Activated CD4-positive, alpha-beta memory T cell treated with anti-CD3 and anti-CD28 coated beads for 36 hours (primary cell): ENCODE results near the gene UBASH3A. TPM values are rescaled to one million over a fixed set of nuclear protein-coding genes. Genes with fewer than 3 reads are reported as not detected.

Source experiments
- CTCF ChIA-PET: fragments of 350-600 bp; sonication (Branson Sonifier 250); formaldehyde crosslinking; loops from one replicate; lab custom pipeline; 2021; ENCODE audit warnings: antibody characterized with exemption, inconsistent platforms; lab: Charles Lee
- POLR2A ChIA-PET: fragments of 350-600 bp; sonication (Branson Sonifier 250); formaldehyde crosslinking; loops from one replicate; lab custom pipeline; 2021; ENCODE audit warnings: antibody characterized with exemption; lab: Charles Lee
- DNase-seq: peaks from one replicate; pipeline ENCODE4 v3.0.0-alpha.2; 2020
- H3K27ac Mint-ChIP-seq: one replicate; pipeline ENCODE4 v1.8.0; 2021; ENCODE audit warnings: mixed read lengths
- H3K27me3 Mint-ChIP-seq: one replicate; pipeline ENCODE4 v1.8.0; 2021; ENCODE audit warnings: mixed read lengths
- H3K36me3 Mint-ChIP-seq: one replicate; pipeline ENCODE4 v1.8.0; 2021; ENCODE audit warnings: mixed read lengths
- H3K4me1 Mint-ChIP-seq: one replicate; pipeline ENCODE4 v1.8.0; 2021; ENCODE audit warnings: low read depth, mixed read lengths
- H3K4me3 Mint-ChIP-seq: one replicate; pipeline ENCODE4 v1.8.0; 2021; ENCODE audit warnings: mild to moderate bottlenecking, mixed read lengths
- H3K9me3 Mint-ChIP-seq: one replicate; pipeline ENCODE4 v1.8.0; 2021; ENCODE audit warnings: mixed read lengths
- intact Hi-C: fragments of 100-400 bp; cut with micrococcal nuclease; formaldehyde crosslinking; loops from one replicate; pipeline ENCODE4 v1.15.1; 2023
- total RNA-seq, 2 experiments: library from RNA; stranded (reverse); gene quantifications; one replicate each; pipeline ENCODE4 v1.2.3, GENCODE V29; 2021

Gene UBASH3A
- total RNA-seq, 2 experiments from 2014 or later = 27.2 to 29.4 TPM

DNA sequence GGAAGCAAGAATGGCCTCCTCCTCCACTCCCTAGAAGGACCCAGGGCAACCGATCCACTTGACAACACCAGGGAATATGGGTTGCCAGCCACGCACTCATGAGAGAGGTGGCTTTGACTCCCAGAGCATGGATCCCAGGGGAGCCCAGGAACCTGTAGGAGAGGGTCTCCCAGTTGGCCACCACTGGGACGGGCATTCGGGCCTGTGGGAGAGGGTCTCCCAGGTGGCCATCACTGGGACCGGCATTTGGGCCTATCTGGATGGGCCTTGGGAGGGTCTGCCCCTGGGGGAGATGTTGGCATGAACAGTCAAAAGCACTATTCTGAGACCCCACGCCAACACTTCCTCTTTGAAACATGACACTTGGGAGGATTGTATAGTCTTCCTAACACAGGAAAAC, 37.9 kb upstream of the UBASH3A start:
- no peak for DNase-seq
- peaks cover 6% of the 10 kb centered on the region for H3K27me3 Mint-ChIP-seq
- H3K27ac Mint-ChIP-seq = no peak overlapping the region
- intact Hi-C loops = no loop called here
- H3K9me3 Mint-ChIP-seq = no peaks in the 10 kb centered on the region
- ChIA-PET CTCF (no interaction called here), POLR2A (no interaction called here)
- no peak overlapping the region for H3K4me3 Mint-ChIP-seq
- no peaks in the 10 kb centered on the region for H3K36me3 Mint-ChIP-seq
- H3K4me1 Mint-ChIP-seq = peaks cover 7% of the 10 kb centered on the region

DNA sequence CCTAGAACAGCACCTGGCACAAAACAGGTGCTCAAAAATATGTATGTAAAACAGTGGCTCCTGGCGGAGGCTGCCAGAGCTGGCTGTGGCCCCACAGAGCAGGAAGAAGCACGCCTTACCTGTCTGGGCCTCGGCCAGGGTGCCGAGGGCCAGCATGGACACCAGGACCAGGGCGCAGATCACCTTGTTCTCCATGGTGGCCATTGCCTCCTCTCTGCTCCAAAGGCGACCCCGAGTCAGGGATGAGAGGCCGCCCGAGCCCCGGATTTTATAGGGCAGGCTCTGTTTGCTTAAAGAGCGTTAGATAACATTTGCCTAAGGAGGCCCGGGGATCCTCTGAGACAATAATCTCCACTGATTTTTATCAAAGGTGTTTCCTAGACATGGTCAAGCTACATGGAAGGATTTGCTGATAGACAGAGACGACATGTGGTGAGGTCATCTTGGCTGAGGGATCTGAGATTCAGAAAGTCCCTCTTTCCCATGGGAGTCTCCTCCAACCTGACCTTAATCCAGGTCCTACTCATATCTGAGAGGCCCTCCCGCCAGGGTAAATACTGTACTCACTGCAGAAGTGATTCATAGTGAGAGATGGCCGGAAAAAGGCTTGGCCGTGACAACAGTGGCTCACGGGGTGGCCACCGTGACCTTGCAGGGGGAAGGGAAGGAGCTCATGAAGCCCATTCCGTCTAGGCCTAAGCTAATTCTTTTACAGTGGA, 37.3 kb upstream of the UBASH3A start, which contains the start of gene TFF1:
TFF1 (minus strand) TSS at position 244 of the 719 bp plus-strand sequence; CDS start at position 204, 40 bp downstream.
- ChIA-PET CTCF (interaction anchor here (1.3 to 1.6 kb wide), 2 partner anchors 57 to 84 kb away, joined by 4 to 6 read pairs; no protein-coding TSS in a partner anchor), POLR2A (no interaction called here)
- Mint-ChIP-seq H3K27ac (no peak within 1 kb of the TSS), H3K36me3 (no peaks in the 10 kb centered on the region), H3K4me3 (no peak within 1 kb of the TSS), H3K27me3 (peaks cover 6% of the 10 kb centered on the region), H3K9me3 (no peaks in the 10 kb centered on the region), H3K4me1 (peaks cover 8% of the 10 kb centered on the region)
- intact Hi-C loops = no loop called here
- DNase-seq = no peak

DNA sequence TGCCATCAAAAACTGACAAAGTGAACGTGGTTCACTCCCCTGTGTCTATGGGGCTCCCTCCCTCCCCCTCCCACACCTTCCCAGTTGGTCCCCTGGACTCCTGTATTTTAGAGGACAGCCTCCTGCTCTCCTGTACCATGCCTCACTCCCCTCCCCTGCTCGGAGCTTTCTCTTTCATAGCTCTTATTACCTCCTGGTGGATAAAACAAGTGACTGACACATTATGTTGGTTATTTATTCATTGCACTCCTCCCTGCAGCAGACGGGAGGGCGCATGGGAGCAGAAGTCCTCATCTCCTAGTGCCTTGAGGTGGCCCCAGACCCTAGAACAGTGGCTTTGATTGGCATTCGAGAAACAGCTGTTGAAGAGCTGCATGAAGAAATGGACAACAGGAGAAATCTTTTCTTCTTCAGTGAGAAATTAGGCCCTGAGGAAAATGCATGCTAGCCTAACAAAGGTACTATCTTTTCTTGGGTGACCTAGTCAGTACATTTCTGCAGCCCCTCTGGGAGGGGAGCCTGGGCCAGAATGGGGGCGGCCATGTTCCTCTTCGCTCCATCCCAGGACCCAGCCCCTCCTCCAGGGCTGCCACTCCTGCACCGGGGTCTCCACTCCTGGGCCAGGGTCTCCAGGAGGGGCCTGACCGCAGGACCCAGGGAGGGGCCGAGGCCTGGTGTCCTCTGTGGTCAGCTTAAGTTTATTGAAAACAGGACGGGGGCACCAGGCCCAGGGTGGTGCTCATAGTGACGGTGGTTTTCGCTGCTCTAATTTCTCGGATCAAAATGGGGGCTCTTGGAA, 36.1 kb upstream of the UBASH3A start:
- POLR2A ChIA-PET = no interaction called here
- DNase-seq = no peak
- CTCF ChIA-PET = interaction anchor here (1.0 to 1.6 kb wide), 4 partner anchors 12 to 82 kb away, joined by 3 to 6 read pairs (median 4); no protein-coding TSS in a partner anchor
- Mint-ChIP-seq H3K9me3 (no peaks in the 10 kb centered on the region), H3K4me1 (peaks cover 8% of the 10 kb centered on the region), H3K27ac (peak overlapping the region; percentile 70), H3K27me3 (peaks cover 4% of the 10 kb centered on the region), H3K36me3 (peaks cover 8% of the 10 kb centered on the region), H3K4me3 (no peak overlapping the region)
- intact Hi-C loops = no loop called here

DNA sequence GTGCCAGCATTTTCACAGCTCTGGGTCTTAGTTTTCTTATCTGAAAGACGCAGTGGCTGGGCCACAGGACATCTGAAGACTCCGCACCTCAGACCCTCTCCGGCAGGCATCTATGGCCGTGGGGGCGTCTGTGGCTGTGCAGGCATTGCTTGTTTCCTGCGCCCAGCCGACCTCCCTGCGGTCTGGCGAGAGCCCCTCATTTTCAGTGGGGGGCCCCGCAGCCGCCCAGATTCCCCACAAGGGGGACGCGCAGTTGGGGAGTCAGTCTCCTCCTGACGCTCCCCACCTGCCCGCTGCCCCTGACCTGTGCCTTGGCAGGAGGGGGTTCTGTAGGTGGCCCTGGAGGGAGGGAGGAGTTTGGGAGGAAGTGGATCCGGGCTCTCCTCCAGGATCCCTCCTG, 33.9 kb upstream of the UBASH3A start:
- Mint-ChIP-seq H3K9me3 (no peaks in the 10 kb centered on the region), H3K27ac (no peak overlapping the region), H3K36me3 (peaks cover 23% of the 10 kb centered on the region), H3K4me1 (peaks cover 30% of the 10 kb centered on the region), H3K4me3 (no peak overlapping the region), H3K27me3 (no peaks in the 10 kb centered on the region)
- no peak for DNase-seq
- POLR2A ChIA-PET = interaction anchor here (0.6 kb wide), 1 partner anchor 40 kb away, joined by 3 read pairs; no protein-coding TSS in a partner anchor
- CTCF ChIA-PET = interaction anchor here (0.8 kb wide), 1 partner anchor 29 kb away, joined by 3 read pairs; no protein-coding TSS in a partner anchor
- intact Hi-C loops = no loop called here

DNA sequence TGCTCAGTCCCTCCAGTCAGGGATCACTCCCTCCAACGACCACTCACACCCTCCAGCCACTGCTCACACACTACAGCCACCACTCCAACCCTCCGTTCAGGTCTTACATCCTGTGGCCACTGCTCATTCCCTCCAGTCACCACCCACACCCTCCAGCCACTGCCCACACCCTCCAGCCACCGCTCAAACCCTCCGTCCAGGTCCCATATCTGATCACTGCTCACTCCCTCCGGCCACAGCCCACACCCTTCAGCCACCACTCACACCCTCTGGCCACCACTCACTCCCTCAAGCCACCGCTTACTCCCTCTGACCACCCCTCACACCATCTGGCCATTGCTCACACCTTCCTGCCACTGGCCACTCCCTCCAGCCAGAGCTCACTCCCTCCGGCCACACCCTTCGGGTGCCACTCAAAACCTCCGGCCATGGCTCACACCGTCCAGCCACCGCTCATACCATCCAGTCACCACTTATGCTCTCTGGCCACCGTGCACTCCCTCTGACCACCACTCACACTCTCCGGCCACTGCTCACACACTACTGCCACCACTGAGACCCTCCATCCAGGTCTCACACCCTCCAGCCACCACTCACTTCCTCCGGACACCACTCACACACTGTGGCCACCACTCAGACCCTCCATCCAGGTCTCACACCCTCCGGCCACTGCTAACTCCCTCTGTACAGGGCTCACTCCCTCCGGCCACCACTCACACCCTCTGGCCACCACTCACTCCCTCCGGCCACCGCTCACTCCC, 32.6 kb upstream of the UBASH3A start:
- ChIA-PET CTCF (no interaction called here), POLR2A (no interaction called here)
- intact Hi-C loops = no loop called here
- Mint-ChIP-seq H3K4me1 (peaks cover 35% of the 10 kb centered on the region), H3K27ac (peak overlapping the region; percentile 19), H3K27me3 (no peaks in the 10 kb centered on the region), H3K4me3 (peak overlapping the region; percentile 3), H3K9me3 (no peaks in the 10 kb centered on the region), H3K36me3 (peaks cover 24% of the 10 kb centered on the region)
- no peak for DNase-seq

DNA sequence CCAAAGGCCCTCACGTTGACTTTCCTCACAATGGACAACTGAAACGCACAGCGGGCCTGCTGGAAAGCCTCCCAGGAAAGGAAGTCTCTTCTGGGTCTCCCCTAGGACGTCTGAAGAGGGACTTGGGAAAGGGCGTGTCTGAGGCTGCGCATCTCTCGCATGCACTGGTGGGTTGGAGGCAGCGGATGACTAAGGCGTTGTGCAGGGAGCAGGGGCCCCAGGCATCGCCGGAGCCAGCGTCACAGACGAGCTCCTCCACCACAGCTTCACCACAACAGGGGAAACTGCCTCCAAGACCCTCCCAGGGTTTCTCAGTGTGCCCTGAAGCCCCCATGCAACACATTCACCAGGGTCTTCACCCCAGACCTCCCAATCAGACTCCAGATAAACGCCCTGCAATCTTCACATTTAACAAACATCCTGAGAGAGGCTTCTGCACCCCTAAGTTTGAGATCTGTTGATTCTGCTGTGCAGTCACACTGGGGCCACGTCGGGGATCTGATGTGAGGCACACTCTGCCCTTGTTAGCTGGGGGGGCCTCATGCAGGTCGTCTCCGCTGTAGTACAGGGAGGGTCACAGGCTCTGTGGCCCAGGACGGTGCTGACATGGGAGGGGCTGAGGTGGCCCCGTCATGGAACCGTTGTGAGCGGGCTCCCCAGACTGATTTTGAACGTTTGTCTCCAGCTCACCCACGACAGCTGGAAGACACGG, 30.4 kb upstream of the UBASH3A start:
- no peaks in the 10 kb centered on the region for H3K27me3 Mint-ChIP-seq
- intact Hi-C loops = no loop called here
- H3K4me3 Mint-ChIP-seq = no peak overlapping the region
- peak overlapping the region; percentile 95 for H3K27ac Mint-ChIP-seq
- POLR2A ChIA-PET = interaction anchor here (0.5 to 2.6 kb wide), 8 partner anchors 20 to 136 kb away, joined by 3 to 9 read pairs (median 6); partner anchors contain the start of gene UBASH3A
- peaks cover 30% of the 10 kb centered on the region for H3K4me1 Mint-ChIP-seq
- peaks cover 37% of the 10 kb centered on the region for H3K36me3 Mint-ChIP-seq
- no peaks in the 10 kb centered on the region for H3K9me3 Mint-ChIP-seq
- CTCF ChIA-PET = interaction anchor here (1.3 to 1.9 kb wide), 3 partner anchors 8 to 36 kb away, joined by 3 to 7 read pairs (median 6); no protein-coding TSS in a partner anchor
- peak; percentile 65 for DNase-seq

DNA sequence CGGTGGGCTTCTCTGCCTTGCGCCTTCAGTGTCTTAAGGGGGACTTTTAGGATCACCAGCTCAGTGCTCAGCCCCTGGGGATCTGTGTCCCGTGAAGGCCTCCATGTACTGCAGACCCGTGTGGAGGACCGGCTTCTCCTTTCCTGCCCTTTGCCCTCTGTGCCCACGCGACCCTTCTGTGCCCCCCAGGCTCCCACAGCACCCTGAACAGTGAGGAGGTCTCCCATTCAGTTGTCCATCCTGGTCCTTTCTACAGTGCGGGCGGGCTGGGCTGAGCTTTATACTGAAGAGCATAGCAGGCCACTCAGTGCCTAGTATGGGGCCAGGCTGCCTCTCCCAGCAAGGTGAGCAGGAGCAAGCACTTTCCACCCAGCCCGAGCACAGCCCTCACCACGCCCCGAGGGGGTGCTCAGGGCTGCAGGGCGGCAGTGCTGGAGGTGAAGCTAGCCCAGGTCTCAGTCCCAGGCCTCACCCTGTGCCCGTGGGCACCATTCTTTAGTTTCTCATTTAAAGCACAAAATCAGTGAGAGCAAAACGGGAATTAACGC, 29.7 kb upstream of the UBASH3A start:
- H3K4me3 Mint-ChIP-seq = no peak overlapping the region
- no peak for DNase-seq
- ChIA-PET CTCF (interaction anchor here (1.2 to 1.9 kb wide), 4 partner anchors 8 to 38 kb away, joined by 3 to 7 read pairs (median 5); no protein-coding TSS in a partner anchor), POLR2A (interaction anchor here (0.5 to 2.6 kb wide), 11 partner anchors 17 to 137 kb away, joined by 3 to 9 read pairs (median 5); partner anchors contain the start of gene UBASH3A)
- peaks cover 29% of the 10 kb centered on the region for H3K4me1 Mint-ChIP-seq
- H3K27ac Mint-ChIP-seq = peak overlapping the region; percentile 95
- intact Hi-C loops = loop anchor here (1.0 to 2.0 kb wide), 2 partner anchors 35 to 51 kb away; no protein-coding TSS in a partner anchor
- H3K36me3 Mint-ChIP-seq = peaks cover 38% of the 10 kb centered on the region
- H3K27me3 Mint-ChIP-seq = no peaks in the 10 kb centered on the region
- H3K9me3 Mint-ChIP-seq = no peaks in the 10 kb centered on the region

DNA sequence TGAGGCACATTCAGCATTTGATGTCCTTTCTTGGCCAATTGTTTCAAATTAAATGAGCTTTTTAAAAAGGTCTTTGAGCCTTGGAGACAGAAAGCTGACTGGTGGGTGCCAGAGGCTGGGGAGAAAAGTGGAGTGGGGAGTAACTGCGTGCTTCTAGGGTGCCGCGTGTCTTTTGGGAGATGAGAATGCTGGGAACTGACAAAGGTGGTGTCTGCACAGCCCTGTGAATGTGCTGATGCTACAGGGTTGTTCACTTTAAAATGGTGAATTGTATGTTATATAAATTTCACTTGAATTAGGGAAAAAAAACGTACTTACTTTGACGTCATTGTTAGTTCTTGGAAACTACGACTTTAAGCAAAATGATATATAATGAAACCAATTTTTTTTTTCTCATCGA, 29.2 kb upstream of the UBASH3A start:
- H3K27ac Mint-ChIP-seq = peak overlapping the region; percentile 95
- peaks cover 38% of the 10 kb centered on the region for H3K36me3 Mint-ChIP-seq
- H3K27me3 Mint-ChIP-seq = no peaks in the 10 kb centered on the region
- peak overlapping the region; percentile 63 for H3K4me3 Mint-ChIP-seq
- no peaks in the 10 kb centered on the region for H3K9me3 Mint-ChIP-seq
- peak; percentile 42 for DNase-seq
- H3K4me1 Mint-ChIP-seq = peaks cover 29% of the 10 kb centered on the region
- POLR2A ChIA-PET = interaction anchor here (0.6 to 2.6 kb wide), 9 partner anchors 16 to 137 kb away, joined by 3 to 9 read pairs (median 6); partner anchors contain the start of gene UBASH3A
- intact Hi-C loops = loop anchor here (1.0 to 2.0 kb wide), 2 partner anchors 35 to 50 kb away; no protein-coding TSS in a partner anchor
- CTCF ChIA-PET = interaction anchor here (0.9 to 1.6 kb wide), 4 partner anchors 13 to 64 kb away, joined by 3 to 6 read pairs (median 4); no protein-coding TSS in a partner anchor

DNA sequence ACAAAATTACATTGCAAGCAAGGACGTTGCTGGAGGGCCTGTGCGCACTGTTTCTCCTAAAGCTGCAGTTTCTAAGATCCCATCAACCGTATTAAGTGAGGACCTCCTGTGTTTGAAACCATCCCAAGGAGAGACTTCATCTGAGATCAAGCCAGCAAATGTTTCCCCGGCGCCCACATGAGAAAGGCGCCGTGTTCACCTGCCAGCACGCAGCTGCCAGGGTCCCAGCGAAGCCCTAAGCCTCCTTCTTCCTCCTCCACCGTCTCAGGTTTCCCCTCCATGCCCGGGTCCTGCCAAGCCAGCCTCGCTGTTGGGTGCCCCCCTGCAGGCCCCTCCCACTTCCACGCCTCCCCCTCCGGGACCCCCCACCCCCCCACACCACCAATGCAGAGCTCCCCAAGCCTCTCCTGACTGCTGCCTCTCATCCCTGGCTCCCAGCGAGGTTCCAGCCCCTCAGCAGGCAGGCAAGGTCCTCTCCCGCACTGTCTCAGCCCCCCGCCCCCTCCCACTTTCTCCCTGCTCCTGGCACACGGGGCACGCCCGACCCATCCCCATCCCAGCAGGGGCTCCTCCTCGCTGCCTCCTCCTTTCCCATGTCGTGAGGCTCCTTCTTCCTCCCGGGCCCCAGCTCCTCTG, 28.7 kb upstream of the UBASH3A start:
- intact Hi-C loops = loop anchor here (1.0 to 2.0 kb wide), 2 partner anchors 36 to 50 kb away; no protein-coding TSS in a partner anchor
- DNase-seq = peak; percentile 51
- peaks cover 33% of the 10 kb centered on the region for H3K4me1 Mint-ChIP-seq
- POLR2A ChIA-PET = interaction anchor here (0.6 to 2.6 kb wide), 8 partner anchors 16 to 1000 kb away, joined by 3 to 9 read pairs (median 5); partner anchors contain the start of gene UBASH3A
- H3K36me3 Mint-ChIP-seq = peaks cover 38% of the 10 kb centered on the region
- no peaks in the 10 kb centered on the region for H3K9me3 Mint-ChIP-seq
- CTCF ChIA-PET = interaction anchor here (0.9 to 1.6 kb wide), 4 partner anchors 14 to 64 kb away, joined by 3 to 6 read pairs (median 4); no protein-coding TSS in a partner anchor
- H3K27me3 Mint-ChIP-seq = no peaks in the 10 kb centered on the region
- peak overlapping the region; percentile 63 for H3K4me3 Mint-ChIP-seq
- H3K27ac Mint-ChIP-seq = peak overlapping the region; percentile 95

DNA sequence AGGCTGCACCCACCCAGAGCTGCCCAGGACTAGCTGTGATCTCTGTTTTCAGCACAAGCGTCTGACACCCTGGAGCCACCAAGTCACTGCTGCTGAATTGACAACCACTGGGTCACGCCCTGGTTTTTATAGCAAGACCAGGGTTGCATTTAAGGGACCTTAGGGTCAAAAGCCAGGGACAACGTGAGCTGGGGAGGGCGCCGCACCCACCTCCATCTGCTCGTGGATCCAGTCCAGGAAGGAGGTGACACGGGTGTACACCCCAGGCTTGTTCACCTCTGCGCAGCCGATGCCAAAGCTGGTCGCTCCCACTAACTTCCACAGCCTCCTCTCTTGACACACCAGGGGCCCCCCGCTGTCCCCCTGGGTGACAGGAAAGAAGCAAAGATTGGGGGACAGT, 28.2 kb upstream of the UBASH3A start:
- Mint-ChIP-seq H3K4me1 (peaks cover 33% of the 10 kb centered on the region), H3K27ac (peak overlapping the region; percentile 95), H3K36me3 (peaks cover 38% of the 10 kb centered on the region), H3K4me3 (peak overlapping the region; percentile 35), H3K27me3 (no peaks in the 10 kb centered on the region), H3K9me3 (no peaks in the 10 kb centered on the region)
- POLR2A ChIA-PET = interaction anchor here (0.6 to 2.6 kb wide), 5 partner anchors 18 to 1001 kb away, joined by 3 to 9 read pairs (median 6); partner anchors contain the start of gene UBASH3A
- CTCF ChIA-PET = interaction anchor here (0.9 to 1.2 kb wide), 2 partner anchors 36 to 65 kb away, joined by 3 read pairs; no protein-coding TSS in a partner anchor
- intact Hi-C loops = loop anchor here (2.0 kb wide), 1 partner anchor 49 kb away; no protein-coding TSS in a partner anchor
- DNase-seq = no peak
